H9 (cell line): ENCODE results near the gene BBOX1. TPM values are rescaled to one million over a fixed set of nuclear protein-coding genes. Genes with fewer than 3 reads are reported as not detected.

Experiments used
- DNase-seq: peaks from one replicate; pipeline ENCODE4 v3.0.0-alpha.2; 2017
- H2AFZ ChIP-seq: one replicate; pipeline ENCODE4 v1.6.1; 2013; ENCODE audit warnings: mild to moderate bottlenecking, low read length, control low read depth, moderate library complexity
- H2AK5ac ChIP-seq: 2 replicates; pipeline ENCODE4 v1.6.1; 2013; ENCODE audit warnings: low read length, control low read depth, mixed read lengths; ENCODE audit not compliant: insufficient read length
- H2BK120ac ChIP-seq: one replicate; pipeline ENCODE4 v1.6.1; 2013; ENCODE audit warnings: low read depth, mild to moderate bottlenecking, low read length, control low read depth, inconsistent platforms; ENCODE audit not compliant: poor library complexity, severe bottlenecking
- H2BK12ac ChIP-seq: 2 replicates; pipeline ENCODE4 v1.6.1; 2013; ENCODE audit warnings: low read length, control low read depth, mixed read lengths, low read depth; ENCODE audit not compliant: insufficient read length
- H2BK15ac ChIP-seq: 2 replicates; pipeline ENCODE4 v1.6.1; 2013; ENCODE audit warnings: low read depth, low read length, control low read depth
- H2BK20ac ChIP-seq: one replicate; pipeline ENCODE4 v1.6.1; 2013; ENCODE audit warnings: low read depth, mild to moderate bottlenecking, low read length, control low read depth, inconsistent platforms; ENCODE audit not compliant: poor library complexity, severe bottlenecking
- H2BK5ac ChIP-seq: 2 replicates; pipeline ENCODE4 v1.6.1; 2013; ENCODE audit warnings: low read length, control low read depth, mixed read lengths; ENCODE audit not compliant: insufficient read length
- H3K14ac ChIP-seq: 2 replicates; pipeline ENCODE4 v1.6.1; 2013; ENCODE audit warnings: low read length, control low read depth; ENCODE audit not compliant: insufficient read depth
- H3K18ac ChIP-seq: 2 replicates; pipeline ENCODE4 v1.6.1; 2013; ENCODE audit warnings: low read depth, mild to moderate bottlenecking, mixed read lengths, low read length, control low read depth; ENCODE audit not compliant: insufficient read length
- H3K23ac ChIP-seq: 2 replicates; pipeline ENCODE4 v1.6.1; 2013; ENCODE audit warnings: low read length, control low read depth, mixed read lengths, low read depth; ENCODE audit not compliant: insufficient read length
- H3K23me2 ChIP-seq: 2 replicates; pipeline ENCODE4 v1.6.1; 2013; ENCODE audit warnings: low read depth, mild to moderate bottlenecking, mixed read lengths, low read length, control low read depth; ENCODE audit not compliant: insufficient read length, poor library complexity, severe bottlenecking
- H3K27ac ChIP-seq: 2 replicates; pipeline ENCODE4 v1.5.1; 2013; ENCODE audit warnings: low read length, control low read depth, mixed read lengths, low read depth; ENCODE audit not compliant: insufficient read length
- H3K27me3 ChIP-seq: 2 replicates; pipeline ENCODE4 v1.6.1; 2013; ENCODE audit warnings: low read length, control low read depth, inconsistent platforms; ENCODE audit not compliant: insufficient read depth
- H3K4ac ChIP-seq: 2 replicates; pipeline ENCODE4 v1.6.1; 2013; ENCODE audit warnings: low read depth, mild to moderate bottlenecking, control low read depth, inconsistent platforms, low read length, moderate library complexity
- H3K4me1 ChIP-seq: 2 replicates; pipeline ENCODE4 v1.6.1; 2013; ENCODE audit warnings: low read length, control low read depth, inconsistent platforms; ENCODE audit not compliant: insufficient read depth
- H3K4me2 ChIP-seq: 2 replicates; pipeline ENCODE4 v1.6.1; 2013; ENCODE audit warnings: low read length, control low read depth, mixed read lengths; ENCODE audit not compliant: insufficient read length, insufficient read depth
- H3K56ac ChIP-seq: 2 replicates; pipeline ENCODE4 v1.6.1; 2013; ENCODE audit warnings: low read depth, mild to moderate bottlenecking, mixed read lengths, low read length, control low read depth; ENCODE audit not compliant: insufficient read length
- H3K79me1 ChIP-seq: 2 replicates; pipeline ENCODE4 v1.6.1; 2013; ENCODE audit warnings: low read depth, mild to moderate bottlenecking, moderate library complexity, low read length, control low read depth, inconsistent platforms; ENCODE audit not compliant: insufficient read depth, poor library complexity, severe bottlenecking
- H3K79me2 ChIP-seq: 2 replicates; pipeline ENCODE4 v1.6.1; 2013; ENCODE audit warnings: low read length, control low read depth, inconsistent platforms; ENCODE audit not compliant: insufficient read depth
- H3K9ac ChIP-seq: 2 replicates; pipeline ENCODE4 v1.6.1; 2013; ENCODE audit warnings: low read length, control low read depth, mixed read lengths; ENCODE audit not compliant: insufficient read length; ENCODE audit errors: extremely low read depth
- H3K9me3 ChIP-seq: one replicate; pipeline ENCODE4 v1.6.1; 2013; ENCODE audit warnings: low read depth, low read length, inconsistent platforms; ENCODE audit not compliant: control insufficient read depth
- H3T11ph ChIP-seq: one replicate; pipeline ENCODE4 v1.6.1; 2013; ENCODE audit warnings: mild to moderate bottlenecking, low read length, control low read depth, inconsistent platforms
- H4K20me1 ChIP-seq: one replicate; pipeline ENCODE4 v1.6.1; 2013; ENCODE audit not compliant: control insufficient read depth, insufficient read length, insufficient read depth
- H4K5ac ChIP-seq: 2 replicates; pipeline ENCODE4 v1.6.1; 2013; ENCODE audit warnings: low read depth, mild to moderate bottlenecking, mixed read lengths, low read length, control low read depth; ENCODE audit not compliant: insufficient read length
- H4K8ac ChIP-seq: replicated peaks from 2 replicates; pipeline ENCODE4 v1.6.1; 2013; ENCODE audit warnings: low read length, control low read depth, mixed read lengths, low read depth; ENCODE audit not compliant: insufficient read length
- H4K91ac ChIP-seq: 2 replicates; pipeline ENCODE4 v1.6.1; 2013; ENCODE audit warnings: low read depth, mild to moderate bottlenecking, moderate library complexity, mixed read lengths, low read length, control low read depth; ENCODE audit not compliant: insufficient read length
- H3K27ac Mint-ChIP-seq, 3 experiments: 2 replicates in 2 of 3; 3 replicates in 1 of 3; pipeline ENCODE4 v1.8.0; 2020 to 2021; ENCODE audit warnings: mixed read lengths in 3 of 3, mild to moderate bottlenecking in 1 of 3, moderate library complexity in 1 of 3
- H3K27me3 Mint-ChIP-seq: 2 replicates; pipeline ENCODE4 v1.8.0; 2021; ENCODE audit warnings: low read depth, mild to moderate bottlenecking, moderate library complexity, mixed read lengths
- H3K36me3 Mint-ChIP-seq, 3 experiments: 2 replicates in 2 of 3; 3 replicates in 1 of 3; pipeline ENCODE4 v1.8.0; 2020 to 2021; ENCODE audit warnings: low read depth in 3 of 3, mixed read lengths in 3 of 3; ENCODE audit not compliant: insufficient read depth in 1 of 3
- H3K4me1 Mint-ChIP-seq, 2 experiments: 2 replicates each; pipeline ENCODE4 v1.8.0; 2020; ENCODE audit warnings: mixed read lengths in 2 of 2
- H3K4me3 Mint-ChIP-seq, 2 experiments: 2 replicates in 1 of 2; 3 replicates in 1 of 2; pipeline ENCODE4 v1.8.0; 2020 to 2021; ENCODE audit warnings: mild to moderate bottlenecking in 2 of 2, mixed read lengths in 2 of 2, moderate library complexity in 1 of 2
- H3K9me3 Mint-ChIP-seq, 2 experiments: 2 replicates in 1 of 2; 3 replicates in 1 of 2; pipeline ENCODE4 v1.8.0; 2020; ENCODE audit warnings: mild to moderate bottlenecking in 2 of 2, mixed read lengths in 2 of 2, moderate library complexity in 1 of 2
- CTCF ChIP-seq: fragments of 200-600 bp; sonication (generic); conservative IDR thresholded peaks from 3 replicates; pipeline ENCODE4 v1.8.0; 2021; ENCODE audit warnings: antibody characterized with exemption, mild to moderate bottlenecking
- total RNA-seq: library from RNA; stranded (reverse); gene quantifications from 2 replicates; pipeline ENCODE4 v1.2.1, GENCODE V29; 2021

BBOX1 gene
- total RNA-seq, 1 experiment from 2014 or later: not detected

DNA sequence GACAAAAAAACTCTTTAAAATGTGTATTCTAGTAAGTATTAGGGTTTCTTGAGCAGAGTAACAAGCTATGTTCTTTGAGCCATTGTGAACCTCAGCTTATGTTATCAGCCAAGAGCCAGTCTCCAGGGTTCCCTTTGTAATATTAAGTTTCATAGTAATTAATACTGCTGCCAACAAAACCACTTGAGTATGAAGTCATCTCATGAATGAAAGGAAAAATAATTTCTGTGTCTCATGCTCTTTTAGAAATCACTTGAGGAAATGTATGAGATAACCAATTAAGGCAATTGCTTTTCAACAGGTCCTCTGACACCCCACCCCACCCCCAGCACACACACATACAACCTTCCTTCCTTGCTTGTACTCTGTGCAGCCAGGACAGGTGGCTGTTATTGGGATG is 59.9 kb downstream of the BBOX1 start:
- H3K9me3 ChIP-seq: no peaks in the 10 kb centered on the region
- H3K14ac ChIP-seq: no peak overlapping the region
- no peak overlapping the region for H2BK5ac ChIP-seq
- H3T11ph ChIP-seq: no peak overlapping the region
- H2AFZ ChIP-seq: no peak overlapping the region
- H3K4ac ChIP-seq: no peak overlapping the region
- H3K4me2 ChIP-seq: no peak overlapping the region
- no peaks in the 10 kb centered on the region; the same call in 1 of the 2 replicates for H3K27me3 Mint-ChIP-seq
- H3K4me1 ChIP-seq: no peaks in the 10 kb centered on the region
- H3K79me1 ChIP-seq: no peaks in the 10 kb centered on the region
- H4K8ac ChIP-seq: no peak overlapping the region
- no peak overlapping the region for H3K56ac ChIP-seq
- no peaks in the 10 kb centered on the region for H3K79me2 ChIP-seq
- H2BK120ac ChIP-seq: no peak overlapping the region
- no peaks in the 10 kb centered on the region for H3K23me2 ChIP-seq
- no peak overlapping the region for H4K5ac ChIP-seq
- H2BK15ac ChIP-seq: no peak overlapping the region
- H3K9ac ChIP-seq: no peak overlapping the region
- H3K36me3 Mint-ChIP-seq: no peaks in the 10 kb centered on the region; a peak in 1 of 7 replicates
- no peak for TF ChIP-seq CTCF
- no peak for DNase-seq
- no peak overlapping the region for H2BK20ac ChIP-seq
- H3K23ac ChIP-seq: no peak overlapping the region
- no peaks in the 10 kb centered on the region for H3K4me1 Mint-ChIP-seq
- no peaks in the 10 kb centered on the region for H4K20me1 ChIP-seq
- no peak overlapping the region for H3K18ac ChIP-seq
- H3K4me3 Mint-ChIP-seq: no peak overlapping the region
- no peak overlapping the region for H3K27ac Mint-ChIP-seq
- no peak overlapping the region for H4K91ac ChIP-seq
- no peaks in the 10 kb centered on the region for H3K27me3 ChIP-seq
- no peak overlapping the region for H3K27ac ChIP-seq
- no peak overlapping the region for H2BK12ac ChIP-seq
- no peak overlapping the region for H2AK5ac ChIP-seq
- H3K9me3 Mint-ChIP-seq: no peaks in the 10 kb centered on the region
